Hepatocyte (in vitro differentiated cells): Measurements from ENCODE around the gene TM9SF2. TPM values are rescaled to one million over a fixed set of nuclear protein-coding genes. Genes with fewer than 3 reads are reported as not detected.

ENCODE experiments used
- DNase-seq: peaks from one replicate; pipeline ENCODE4 v3.0.0-alpha.2; 2016; ENCODE audit warnings: low spot score
- H2AFZ ChIP-seq: fragments of 200-600 bp; sonication (generic); 2 replicates; pipeline ENCODE4 v1.6.0; 2016; ENCODE audit warnings: antibody characterized with exemption, mild to moderate bottlenecking
- H3K27ac ChIP-seq: fragments of 200-600 bp; sonication (generic); 2 replicates; pipeline ENCODE4 v1.5.1; 2016; ENCODE audit warnings: mild to moderate bottlenecking
- H3K27me3 ChIP-seq: fragments of 200-600 bp; sonication (generic); 2 replicates; pipeline ENCODE4 v1.6.1; 2016
- H3K36me3 ChIP-seq: fragments of 200-600 bp; sonication (generic); replicated peaks from 2 replicates; pipeline ENCODE4 v1.5.1; 2016; ENCODE audit warnings: low read depth; ENCODE audit not compliant: insufficient read depth
- H3K4me1 ChIP-seq: fragments of 200-600 bp; sonication (generic); 2 replicates; pipeline ENCODE4 v1.5.1; 2016; ENCODE audit warnings: mild to moderate bottlenecking, moderate library complexity; ENCODE audit not compliant: insufficient read depth
- H3K4me2 ChIP-seq: fragments of 200-600 bp; sonication (generic); 2 replicates; pipeline ENCODE4 v1.6.0; 2016
- H3K4me3 ChIP-seq: fragments of 200-600 bp; sonication (generic); 2 replicates; pipeline ENCODE4 v1.5.1; 2016; ENCODE audit warnings: mild to moderate bottlenecking
- H3K79me2 ChIP-seq: fragments of 200-600 bp; sonication (generic); 2 replicates; pipeline ENCODE4 v1.6.0; 2017; ENCODE audit warnings: mild to moderate bottlenecking
- H3K9me2 ChIP-seq: fragments of 200-600 bp; sonication (generic); replicated peaks from 2 replicates; pipeline ENCODE4 v1.6.0; 2017; ENCODE audit warnings: mild to moderate bottlenecking; ENCODE audit not compliant: insufficient read depth
- H3K9me3 ChIP-seq: fragments of 200-600 bp; sonication (generic); 2 replicates; pipeline ENCODE4 v1.5.1; 2016; ENCODE audit warnings: low read depth, mild to moderate bottlenecking
- H4K20me1 ChIP-seq: fragments of 200-600 bp; sonication (generic); 2 replicates; pipeline ENCODE4 v1.6.0; 2016; ENCODE audit warnings: mild to moderate bottlenecking; ENCODE audit not compliant: insufficient read depth, poor library complexity, severe bottlenecking
- EZH2 ChIP-seq: fragments of 200-600 bp; sonication (generic); IDR thresholded peaks from 2 replicates; pipeline ENCODE4 v1.6.1; 2016; ENCODE audit warnings: antibody characterized with exemption, mild to moderate bottlenecking, borderline replicate concordance
- EZH2phosphoT487 ChIP-seq: fragments of 200-600 bp; sonication (generic); IDR thresholded peaks from one replicate; pipeline ENCODE4 v1.6.1; 2018; ENCODE audit warnings: antibody characterized with exemption, mild to moderate bottlenecking, low read depth, moderate library complexity; ENCODE audit not compliant: unreplicated experiment, severe bottlenecking
- WGBS: methylation state at CpG from one replicate; pipeline ENCODE4 v1.1.6; 2016; ENCODE audit warnings: low lambda C conversion rate; ENCODE audit errors: missing lambda C conversion rate; 5-methylcytosine and 5-hydroxymethylcytosine counted together
- polyA plus RNA-seq: library from polyadenylated mRNA; unstranded; fragments of >200 nt; fragmentation: Nextera tagmentation; extraction: Ambion mirVana; gene quantifications from 2 replicates; pipeline ENCODE4 v1.2.1, GENCODE V29; 2016
- total RNA-seq: library from RNA; depleted of rRNA; stranded (reverse); fragments of >200 nt; gene quantifications from 2 replicates; pipeline ENCODE4 v1.2.3, GENCODE V29; 2014
- TF ChIP-seq, protein P1 (sequence below): fragments of 200-600 bp; sonication (generic); IDR thresholded peaks from 2 replicates; pipeline ENCODE4 v1.5.1; 2016; ENCODE audit warnings: antibody characterized with exemption, mild to moderate bottlenecking; ENCODE audit not compliant: poor library complexity

The TM9SF2 gene
- total and polyA plus RNA-seq, 2 experiments from 2014 or later, result 184 to 280 TPM

DNA sequence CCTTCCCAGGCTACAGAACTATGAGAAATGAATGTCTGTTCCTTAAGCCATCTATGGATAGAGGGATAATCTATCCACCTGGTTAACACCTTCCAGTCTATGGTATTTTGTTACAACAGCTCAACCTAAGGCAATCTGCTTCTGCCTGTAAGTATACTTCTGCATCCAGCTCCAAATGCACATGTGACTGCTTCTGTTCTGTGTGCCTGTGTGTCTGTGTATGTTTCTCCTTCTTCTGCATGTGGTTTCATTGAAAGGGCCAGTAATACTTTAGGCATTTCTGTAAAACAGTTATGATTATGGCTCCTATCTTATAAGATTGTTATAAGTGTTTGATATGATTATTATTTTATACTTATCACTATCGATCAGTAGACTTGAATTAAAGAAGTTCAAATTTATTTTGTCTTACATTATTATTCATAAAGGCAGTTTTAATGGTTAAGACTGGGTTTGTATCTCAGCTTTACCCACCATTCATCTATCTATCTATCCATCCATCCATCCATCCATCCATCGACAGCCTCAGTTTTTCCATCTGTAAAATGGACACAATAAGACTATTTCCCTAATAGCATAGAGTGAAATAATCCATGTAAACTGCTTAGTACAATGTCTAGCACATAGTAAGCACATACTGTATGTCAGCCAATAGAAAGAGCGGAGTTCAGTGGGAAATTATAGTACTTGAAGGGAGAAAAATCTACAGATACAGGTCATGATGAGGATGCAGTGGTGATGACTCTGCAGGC is 37.5 kb upstream of the TM9SF2 start:
- H3K27ac ChIP-seq, result peak overlapping the region; percentile 65
- H3K27me3 ChIP-seq, result no peaks in the 10 kb centered on the region
- no peaks in the 10 kb centered on the region for H3K9me2 ChIP-seq
- peak overlapping the region; percentile 62 for H3K4me2 ChIP-seq
- H3K36me3 ChIP-seq, result no peaks in the 10 kb centered on the region
- TF ChIP-seq, protein P1, sequence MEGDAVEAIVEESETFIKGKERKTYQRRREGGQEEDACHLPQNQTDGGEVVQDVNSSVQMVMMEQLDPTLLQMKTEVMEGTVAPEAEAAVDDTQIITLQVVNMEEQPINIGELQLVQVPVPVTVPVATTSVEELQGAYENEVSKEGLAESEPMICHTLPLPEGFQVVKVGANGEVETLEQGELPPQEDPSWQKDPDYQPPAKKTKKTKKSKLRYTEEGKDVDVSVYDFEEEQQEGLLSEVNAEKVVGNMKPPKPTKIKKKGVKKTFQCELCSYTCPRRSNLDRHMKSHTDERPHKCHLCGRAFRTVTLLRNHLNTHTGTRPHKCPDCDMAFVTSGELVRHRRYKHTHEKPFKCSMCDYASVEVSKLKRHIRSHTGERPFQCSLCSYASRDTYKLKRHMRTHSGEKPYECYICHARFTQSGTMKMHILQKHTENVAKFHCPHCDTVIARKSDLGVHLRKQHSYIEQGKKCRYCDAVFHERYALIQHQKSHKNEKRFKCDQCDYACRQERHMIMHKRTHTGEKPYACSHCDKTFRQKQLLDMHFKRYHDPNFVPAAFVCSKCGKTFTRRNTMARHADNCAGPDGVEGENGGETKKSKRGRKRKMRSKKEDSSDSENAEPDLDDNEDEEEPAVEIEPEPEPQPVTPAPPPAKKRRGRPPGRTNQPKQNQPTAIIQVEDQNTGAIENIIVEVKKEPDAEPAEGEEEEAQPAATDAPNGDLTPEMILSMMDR, result no peak
- no peak for TF ChIP-seq EZH2phosphoT487
- TF ChIP-seq EZH2, result no peak
- no peak overlapping the region for H3K4me3 ChIP-seq
- H4K20me1 ChIP-seq, result no peaks in the 10 kb centered on the region
- H3K4me1 ChIP-seq, result peaks cover 8% of the 10 kb centered on the region
- H3K9me3 ChIP-seq, result no peaks in the 10 kb centered on the region
- 94% methylated on average over 3 of the region's 3 CpGs for WGBS
- H2AFZ ChIP-seq, result no peak overlapping the region
- DNase-seq, result no peak
- no peaks in the 10 kb centered on the region for H3K79me2 ChIP-seq

- H2AFZ ChIP-seq, result no peak overlapping the region
- H3K9me2 ChIP-seq, result no peaks in the 10 kb centered on the region
- peak; percentile 24 for DNase-seq
- H3K4me2 ChIP-seq, result peak overlapping the region; percentile 62
- no peaks in the 10 kb centered on the region for H4K20me1 ChIP-seq
- TF ChIP-seq EZH2 (no peak), EZH2phosphoT487 (peak; percentile 39)
- no peak overlapping the region for H3K4me3 ChIP-seq
- no peaks in the 10 kb centered on the region for H3K36me3 ChIP-seq
- H3K27me3 ChIP-seq, result no peaks in the 10 kb centered on the region
- peaks cover 3% of the 10 kb centered on the region for H3K4me1 ChIP-seq
- H3K9me3 ChIP-seq, result no peaks in the 10 kb centered on the region
- WGBS, result 56% methylated on average over 9 of the region's 9 CpGs
- H3K27ac ChIP-seq, result peak overlapping the region; percentile 65
- H3K79me2 ChIP-seq, result no peaks in the 10 kb centered on the region
Observed at GRCh38 chr13:99464441-99464949, 36.8 kb upstream of the TM9SF2 start.

DNA sequence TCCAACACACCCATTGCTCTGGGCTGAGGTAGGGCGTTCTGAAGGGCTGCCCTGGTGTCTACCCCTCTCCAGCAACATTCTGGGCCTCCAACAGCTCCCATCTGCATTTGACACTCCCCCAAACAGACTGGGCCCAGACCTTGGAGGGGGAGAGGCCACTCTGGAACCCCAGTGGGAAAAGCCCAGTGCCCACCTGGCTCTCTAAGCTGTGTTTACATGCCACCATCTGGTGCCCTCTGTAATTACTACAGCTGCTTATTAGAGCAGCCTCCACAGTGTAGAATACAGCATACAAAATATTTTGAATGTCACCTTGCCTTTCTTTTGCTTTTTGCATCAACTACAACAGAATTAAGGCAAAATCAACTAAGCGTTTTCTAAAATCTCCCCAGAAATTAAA is 35.8 kb upstream of the TM9SF2 start:
- no peak for DNase-seq
- H3K4me2 ChIP-seq, result no peak overlapping the region
- H3K4me1 ChIP-seq, result peaks cover 3% of the 10 kb centered on the region
- peak overlapping the region; percentile 65 for H3K27ac ChIP-seq
- no peaks in the 10 kb centered on the region for H3K9me2 ChIP-seq
- TF ChIP-seq EZH2phosphoT487 (no peak), EZH2 (no peak)
- TF ChIP-seq, protein P1, result no peak
- no peak overlapping the region for H2AFZ ChIP-seq
- H3K36me3 ChIP-seq, result no peaks in the 10 kb centered on the region
- H3K9me3 ChIP-seq, result no peaks in the 10 kb centered on the region
- H4K20me1 ChIP-seq, result no peaks in the 10 kb centered on the region
- no peaks in the 10 kb centered on the region for H3K27me3 ChIP-seq
- no peak overlapping the region for H3K4me3 ChIP-seq
- 85% methylated on average over 2 of the region's 2 CpGs for WGBS
- H3K79me2 ChIP-seq, result no peaks in the 10 kb centered on the region

DNA sequence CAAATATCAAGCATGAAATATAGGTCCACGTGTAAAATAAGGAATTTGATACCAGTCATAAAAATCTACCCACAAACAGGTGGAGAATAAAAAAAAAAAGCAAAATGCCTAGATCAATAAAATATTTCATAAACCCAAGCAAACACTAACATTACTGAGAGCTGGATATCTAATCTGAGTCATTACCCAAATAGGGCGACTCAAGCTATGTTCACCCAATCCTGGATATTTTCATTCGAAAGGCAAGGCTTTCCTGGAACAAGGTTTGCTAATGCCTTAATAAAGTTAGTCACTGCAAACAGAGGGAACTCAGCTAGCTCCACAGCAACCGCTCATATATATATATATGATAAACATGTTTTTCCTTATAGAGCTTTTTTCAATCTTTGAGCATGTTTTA is 33.5 kb upstream of the TM9SF2 start:
- H3K9me3 ChIP-seq, result no peaks in the 10 kb centered on the region
- no peaks in the 10 kb centered on the region for H3K79me2 ChIP-seq
- H3K4me3 ChIP-seq, result no peak overlapping the region
- no peaks in the 10 kb centered on the region for H4K20me1 ChIP-seq
- no peak overlapping the region for H3K4me2 ChIP-seq
- H3K27me3 ChIP-seq, result no peaks in the 10 kb centered on the region
- WGBS, result 62% methylated on average over 4 of the region's 4 CpGs
- no peaks in the 10 kb centered on the region for H3K36me3 ChIP-seq
- no peak overlapping the region for H2AFZ ChIP-seq
- peak; percentile 28 for DNase-seq
- no peak for TF ChIP-seq EZH2
- no peak for TF ChIP-seq EZH2phosphoT487
- TF ChIP-seq, protein P1, result no peak
- no peak overlapping the region for H3K27ac ChIP-seq
- no peaks in the 10 kb centered on the region for H3K9me2 ChIP-seq
- peaks cover 3% of the 10 kb centered on the region for H3K4me1 ChIP-seq
